IMR-90 (cell line): ENCODE measurements around the gene CFAP90. TPM values are rescaled to one million over a fixed set of nuclear protein-coding genes. Genes with fewer than 3 reads are reported as not detected.
A peak's percentile ranks its signal among the peaks of the same experiment; 100 is the strongest.

ENCODE experiments used
- ATAC-seq: fragments of 200-7000 bp; cut with Tn5 transposase; 2 replicates; pipeline ENCODE4 v1.9.1; 2020; ENCODE audit warnings: low read depth, mild to moderate bottlenecking, moderate library complexity
- BruUV-seq: library from RNA; stranded (reverse); fragments of 400-500 nt; replicated peaks from 2 replicates; lab custom pipeline; 2021; lab: Mats Ljungman, UMichigan
- CTCF ChIA-PET: fragments of 300-600 bp; formaldehyde crosslinking; extraction: SDS; loops from one replicate; lab custom pipeline; 2021; ENCODE audit warnings: antibody characterized with exemption; lab: Yijun Ruan, JAX
- POLR2A ChIA-PET: fragments of 300-600 bp; sonication (Branson Sonifier 250); formaldehyde crosslinking; loops from one replicate; lab custom pipeline; 2022; ENCODE audit warnings: antibody characterized with exemption; ENCODE audit not compliant: unreplicated experiment; lab: Charles Lee
- DNase-seq: peaks from one replicate; pipeline ENCODE4 v3.0.0; 2013
- H2AFZ ChIP-seq: replicated peaks from 2 replicates; pipeline ENCODE3; 2013; ENCODE audit warnings: low read length, mild to moderate bottlenecking; ENCODE audit not compliant: poor library complexity
- H2AK5ac ChIP-seq: 2 replicates; pipeline ENCODE4 v1.6.1; 2013; ENCODE audit warnings: low read depth, low read length, inconsistent platforms
- H2AK9ac ChIP-seq: replicated peaks from 2 replicates; pipeline ENCODE3; 2013; ENCODE audit warnings: mild to moderate bottlenecking, low read depth, low read length, moderate library complexity; ENCODE audit not compliant: poor library complexity
- H2BK120ac ChIP-seq: 2 replicates; pipeline ENCODE4 v1.6.1; 2013; ENCODE audit warnings: low read depth, low read length, inconsistent platforms
- H2BK15ac ChIP-seq: 3 replicates; pipeline ENCODE4 v1.6.1; 2013; ENCODE audit warnings: low read depth, low read length, inconsistent platforms
- H2BK20ac ChIP-seq: 2 replicates; pipeline ENCODE4 v1.6.1; 2013; ENCODE audit warnings: low read depth, mild to moderate bottlenecking, inconsistent platforms, low read length, moderate library complexity
- H2BK5ac ChIP-seq: 2 replicates; pipeline ENCODE4 v1.6.1; 2013; ENCODE audit warnings: mild to moderate bottlenecking, low read depth, low read length, inconsistent platforms; ENCODE audit not compliant: poor library complexity, severe bottlenecking
- H3K14ac ChIP-seq: replicated peaks from 2 replicates; pipeline ENCODE4 v1.6.1; 2013; ENCODE audit warnings: low read depth, low read length, inconsistent platforms
- H3K18ac ChIP-seq: 2 replicates; pipeline ENCODE4 v1.6.1; 2013; ENCODE audit warnings: low read depth, low read length, control low read depth
- H3K23ac ChIP-seq: 2 replicates; pipeline ENCODE4 v1.6.1; 2013; ENCODE audit warnings: low read depth, low read length, inconsistent platforms
- H3K27ac ChIP-seq: 2 replicates; pipeline ENCODE4 v1.5.1; 2013; ENCODE audit warnings: mild to moderate bottlenecking, control low read depth, low read length; ENCODE audit not compliant: insufficient read depth
- H3K27me3 ChIP-seq: 2 replicates; pipeline ENCODE4 v1.6.1; 2013; ENCODE audit warnings: low read length; ENCODE audit not compliant: control insufficient read depth, insufficient read depth
- H3K36me3 ChIP-seq: 2 replicates; pipeline ENCODE4 v1.6.1; 2013; ENCODE audit warnings: low read length, mixed read lengths; ENCODE audit not compliant: control insufficient read depth, insufficient read depth
- H3K4ac ChIP-seq: 2 replicates; pipeline ENCODE4 v1.6.1; 2013; ENCODE audit warnings: low read depth, low read length, inconsistent platforms
- H3K4me1 ChIP-seq: 2 replicates; pipeline ENCODE4 v1.6.1; 2013; ENCODE audit warnings: low read length, mixed read lengths; ENCODE audit not compliant: control insufficient read depth, insufficient read depth
- H3K4me2 ChIP-seq: 2 replicates; pipeline ENCODE4 v1.6.1; 2013; ENCODE audit warnings: low read depth, mild to moderate bottlenecking, control low read depth, low read length, moderate library complexity
- H3K4me3 ChIP-seq: 2 replicates; pipeline ENCODE4 v1.5.1; 2013; ENCODE audit warnings: low read depth, mild to moderate bottlenecking, control low read depth, low read length, moderate library complexity; ENCODE audit not compliant: insufficient read depth
- H3K56ac ChIP-seq: 2 replicates; pipeline ENCODE4 v1.6.1; 2013; ENCODE audit warnings: low read length, inconsistent platforms; ENCODE audit not compliant: insufficient read depth; ENCODE audit errors: extremely low read depth
- H3K79me1 ChIP-seq, 2 experiments: 2 replicates each; pipeline ENCODE4 v1.6.1; 2013; ENCODE audit warnings: low read length in 2 of 2, inconsistent platforms in 1 of 2, low read depth in 1 of 2
- H3K9ac ChIP-seq: 2 replicates; pipeline ENCODE4 v1.6.1; 2013; ENCODE audit warnings: low read depth, low read length, control low read depth
- H3K9me1 ChIP-seq: 2 replicates; pipeline ENCODE4 v1.6.1; 2013; ENCODE audit warnings: low read length, inconsistent platforms; ENCODE audit not compliant: insufficient read depth
- H3K9me3 ChIP-seq: 2 replicates; pipeline ENCODE4 v1.6.1; 2013; ENCODE audit warnings: low read length; ENCODE audit not compliant: control insufficient read depth, insufficient read depth
- H4K20me1 ChIP-seq: 2 replicates; pipeline ENCODE4 v1.6.1; 2013; ENCODE audit warnings: low read length, inconsistent platforms; ENCODE audit not compliant: insufficient read depth
- H4K5ac ChIP-seq: 2 replicates; pipeline ENCODE4 v1.6.1; 2013; ENCODE audit warnings: mild to moderate bottlenecking, low read depth, low read length, control low read depth
- H4K8ac ChIP-seq, 2 experiments: 2 replicates each; pipeline ENCODE4 v1.6.1; 2013; ENCODE audit warnings: low read depth in 2 of 2, low read length in 2 of 2, control low read depth in 1 of 2, inconsistent platforms in 1 of 2
- H4K91ac ChIP-seq: 2 replicates; pipeline ENCODE4 v1.6.1; 2013; ENCODE audit warnings: low read depth, low read length, inconsistent platforms; ENCODE audit not compliant: insufficient read depth
- MXI1 ChIP-seq: IDR thresholded peaks from 2 replicates; pipeline ENCODE4 v1.6.1; 2012; ENCODE audit warnings: low read depth, mild to moderate bottlenecking, low read length, moderate library complexity, borderline replicate concordance
- WGBS, 2 experiments: methylation state at CpG; one replicate each; pipeline versions ENCODE4 v1.1.5 to v1.1.7; 2013; ENCODE audit warnings: missing lambda C conversion rate in 2 of 2; ENCODE audit not compliant: insufficient read length in 1 of 2; ENCODE audit errors: extremely low coverage in 2 of 2; 5-methylcytosine and 5-hydroxymethylcytosine counted together
- dilution Hi-C: fragments of 300-500 bp; cut with HindIII; formaldehyde crosslinking; loops from one replicate; pipeline ENCODE4 v1.14.3; 2018; ENCODE audit warnings: low sequenced_read_pairs; ENCODE audit not compliant: unreplicated experiment
- in situ Hi-C: fragments of 300-500 bp; cut with MboI; formaldehyde crosslinking; loops from 3 replicates; pipeline ENCODE4 v1.14.3; 2019; ENCODE audit warnings: low sequenced_read_pairs, inconsistent platforms, mixed read lengths
- intact Hi-C: fragments of 100-400 bp; cut with micrococcal nuclease; formaldehyde crosslinking; loops from 2 replicates; pipeline ENCODE4 v1.10.0; 2022
- polyA plus RNA-seq, 3 experiments: library from polyadenylated mRNA; depleted of rRNA; stranded (reverse); fragments of >200 nt; gene quantifications; 2 replicates each; pipeline ENCODE4 v1.2.3, GENCODE V29; 2012; ENCODE audit warnings: low replicate concordance in 1 of 3
- total RNA-seq: library from RNA; depleted of rRNA; stranded (reverse); fragments of >200 nt; gene quantifications from 2 replicates; pipeline ENCODE4 v1.2.3, GENCODE V29; 2012
- TF ChIP-seq, protein P1 (sequence below): fragments of 150-350 bp; IDR thresholded peaks from 2 replicates; pipeline ENCODE4 v1.6.1; 2017; ENCODE audit warnings: mild to moderate bottlenecking, antibody characterized with exemption, low read length, low read depth

Gene CFAP90
- total and polyA plus RNA-seq, 2 of the 4 experiments (the other 2 are of a cell fraction) = 0.09 TPM; not detected in 1

GRCh38 chr5:7816535-7816901 is 34.4 kb downstream of the CFAP90 start:
- Histone ChIP-seq H3K9me1 (no peaks in the 10 kb centered on the region), H3K4me1 (no peaks in the 10 kb centered on the region), H3K36me3 (no peaks in the 10 kb centered on the region), H4K20me1 (no peaks in the 10 kb centered on the region), H3K4me3 (no peak overlapping the region), H3K9ac (no peak overlapping the region), H2BK5ac (no peak overlapping the region), H3K23ac (no peak overlapping the region), H2AFZ (peak overlapping the region; percentile 82), H3K9me3 (no peaks in the 10 kb centered on the region), H2BK120ac (no peak overlapping the region), H3K56ac (no peak overlapping the region), H3K4ac (no peak overlapping the region), H2AK5ac (no peak overlapping the region), H4K5ac (no peak overlapping the region), H3K27me3 (no peaks in the 10 kb centered on the region; the same call in 1 of the 2 replicates), H3K14ac (no peak overlapping the region), H2BK20ac (no peak overlapping the region), H3K27ac (no peak overlapping the region), H3K79me1 (no peaks in the 10 kb centered on the region), H3K4me2 (no peak overlapping the region; the same call in 1 of the 2 replicates), H2BK15ac (no peak overlapping the region), H4K91ac (no peak overlapping the region), H3K18ac (no peak overlapping the region), H2AK9ac (no peak overlapping the region), H4K8ac (no peak overlapping the region)
- POLR2A ChIA-PET = no interaction called here
- dilution Hi-C loops (no loop called here), in situ Hi-C loops (no loop called here), intact Hi-C loops (loop anchor here (5.0 kb wide), 1 partner anchor 1049 kb away; no protein-coding TSS in a partner anchor)
- ATAC-seq = peak; percentile 27; the same call in 1 of the 2 replicates
- TF ChIP-seq MXI1 = no peak
- TF ChIP-seq, protein P1, sequence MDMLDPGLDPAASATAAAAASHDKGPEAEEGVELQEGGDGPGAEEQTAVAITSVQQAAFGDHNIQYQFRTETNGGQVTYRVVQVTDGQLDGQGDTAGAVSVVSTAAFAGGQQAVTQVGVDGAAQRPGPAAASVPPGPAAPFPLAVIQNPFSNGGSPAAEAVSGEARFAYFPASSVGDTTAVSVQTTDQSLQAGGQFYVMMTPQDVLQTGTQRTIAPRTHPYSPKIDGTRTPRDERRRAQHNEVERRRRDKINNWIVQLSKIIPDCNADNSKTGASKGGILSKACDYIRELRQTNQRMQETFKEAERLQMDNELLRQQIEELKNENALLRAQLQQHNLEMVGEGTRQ = no peak
- 82% methylated on average over 2 of the region's 9 CpGs; no CpG with 5 or more reads in 1 of the 2 experiments for WGBS, 2 experiments
- DNase-seq = no peak
- CTCF ChIA-PET = interaction anchor here (0.7 to 0.8 kb wide), 2 partner anchors 18 to 840 kb away, joined by 3 to 5 read pairs; no protein-coding TSS in a partner anchor
- no TSS peak for BruUV-seq
